Psoas muscle (tissue), 8 donors: ENCODE data around the gene MEDAG. TPM values are rescaled to one million over a fixed set of nuclear protein-coding genes. Genes with fewer than 3 reads are reported as not detected.

Experiments used
- ATAC-seq, 4 donors: fragments of 200-7000 bp; cut with Tn5 transposase; one replicate each; pipeline ENCODE4 v1.9.1; 2020; ENCODE audit warnings: moderate library complexity in 3 of 4, mild to moderate bottlenecking in 2 of 4
- DNase-seq, 2 donors: peaks; one replicate each; pipeline ENCODE4 v3.0.0-alpha.2; 2020
- H3K27ac ChIP-seq: fragments of 200-600 bp; one replicate; pipeline ENCODE4 v1.8.0; 2022
- H3K27me3 ChIP-seq, 3 donors: fragments of 200-600 bp in 1 of 3; one replicate each; pipeline versions ENCODE4 v1.6.1 to v1.8.0; 2013 to 2022; ENCODE audit warnings: low read length in 2 of 3, mild to moderate bottlenecking in 2 of 3, moderate library complexity in 1 of 3; ENCODE audit not compliant: insufficient read depth in 3 of 3
- H3K36me3 ChIP-seq, 2 donors: fragments of 200-600 bp in 1 of 2; one replicate each; pipeline versions ENCODE4 v1.6.1 to v1.8.0; 2013 to 2022; ENCODE audit warnings: low read depth in 1 of 2, mild to moderate bottlenecking in 1 of 2, moderate library complexity in 1 of 2; ENCODE audit not compliant: insufficient read depth in 1 of 2
- H3K4me1 ChIP-seq: fragments of 200-600 bp; one replicate; pipeline ENCODE4 v1.8.0; 2022
- H3K4me3 ChIP-seq: fragments of 200-600 bp; one replicate; pipeline ENCODE4 v1.8.0; 2022; ENCODE audit warnings: mild to moderate bottlenecking
- H3K9me3 ChIP-seq: fragments of 200-600 bp; one replicate; pipeline ENCODE4 v1.8.0; 2022
- WGBS, 3 donors: extraction: QIAGEN DNeasy Blood & Tissue Kit; methylation state at CpG; one replicate each; pipeline versions ENCODE4 v1.1.6 to v1.1.7; 2013; 5-methylcytosine and 5-hydroxymethylcytosine counted together
- intact Hi-C, 2 donors: fragments of 100-400 bp; cut with DNase I; formaldehyde crosslinking; loops; one replicate each; pipeline versions ENCODE4 v1.11.0 to v1.14.2; 2022
- polyA plus RNA-seq, 3 donors: library from polyadenylated mRNA; stranded (reverse); fragments of 200-250 nt; gene quantifications; one replicate each; pipeline ENCODE4 v1.2.3, GENCODE V29; 2013
- total RNA-seq, 4 donors: library from RNA; stranded (reverse); fragmentation: NEBNext Ultra II Directional in 2 of 4; extraction: Animal tissue kit (Norgen Biotek cat#: 25700) in 2 of 4; gene quantifications; one replicate each; pipeline versions ENCODE4 v1.2.1 to v1.2.4, GENCODE V29; 2021 to 2023
- TF ChIP-seq, protein P1 (sequence below): fragments of 200-600 bp; IDR thresholded peaks from one replicate; pipeline ENCODE4 v1.8.0; 2022; ENCODE audit warnings: antibody characterized with exemption
- donor health status: healthy with polysubstance abuse.
- donor health status: DM: no; HTN: no; CAD: no; lungs with moderate emphysema.
- donor health status: Bipolar disorder and iron deficiency.
- donor health status: healthy.
- donor health status: DM: yes; HTN: yes; CAD: no.
- donor health status: DM: no; HTN: no; CAD: no.
- donor health status: DM: no; HTN: no; CAD: no.
- donor health status: DM: yes; HTN: yes; CAD: no.

The MEDAG gene
- total and polyA plus RNA-seq, 7 donors, result 4.6 to 13.7 (median 7.8) TPM

GRCh38 chr13:30863796-30864195 is 42.3 kb upstream of the MEDAG start:
- H3K27ac ChIP-seq, result no peak overlapping the region
- 86 to 91% (median 89%) methylated on average over 7 of the region's 7 CpGs for WGBS, 3 donors

GRCh38 chr13:30864433-30865122 is 41.5 kb upstream of the MEDAG start:
- Histone ChIP-seq H3K9me3 (no peaks in the 10 kb centered on the region), H3K4me3 (no peak overlapping the region), H3K27me3 (no peaks in the 10 kb centered on the region), H3K4me1 (peaks cover 31% of the 10 kb centered on the region), H3K36me3 (no peaks in the 10 kb centered on the region), H3K27ac (peak overlapping the region; percentile 70)
- ATAC-seq (no peak), DNase-seq (no peak)
- WGBS, 3 donors, result 59 to 67% (median 61%) methylated on average over 5 of the region's 5 CpGs
- intact Hi-C loops, result loop anchor here (5.0 to 10.0 kb wide), 3 partner anchors 62 to 732 kb away; no protein-coding TSS in a partner anchor
- TF ChIP-seq, protein P1, sequence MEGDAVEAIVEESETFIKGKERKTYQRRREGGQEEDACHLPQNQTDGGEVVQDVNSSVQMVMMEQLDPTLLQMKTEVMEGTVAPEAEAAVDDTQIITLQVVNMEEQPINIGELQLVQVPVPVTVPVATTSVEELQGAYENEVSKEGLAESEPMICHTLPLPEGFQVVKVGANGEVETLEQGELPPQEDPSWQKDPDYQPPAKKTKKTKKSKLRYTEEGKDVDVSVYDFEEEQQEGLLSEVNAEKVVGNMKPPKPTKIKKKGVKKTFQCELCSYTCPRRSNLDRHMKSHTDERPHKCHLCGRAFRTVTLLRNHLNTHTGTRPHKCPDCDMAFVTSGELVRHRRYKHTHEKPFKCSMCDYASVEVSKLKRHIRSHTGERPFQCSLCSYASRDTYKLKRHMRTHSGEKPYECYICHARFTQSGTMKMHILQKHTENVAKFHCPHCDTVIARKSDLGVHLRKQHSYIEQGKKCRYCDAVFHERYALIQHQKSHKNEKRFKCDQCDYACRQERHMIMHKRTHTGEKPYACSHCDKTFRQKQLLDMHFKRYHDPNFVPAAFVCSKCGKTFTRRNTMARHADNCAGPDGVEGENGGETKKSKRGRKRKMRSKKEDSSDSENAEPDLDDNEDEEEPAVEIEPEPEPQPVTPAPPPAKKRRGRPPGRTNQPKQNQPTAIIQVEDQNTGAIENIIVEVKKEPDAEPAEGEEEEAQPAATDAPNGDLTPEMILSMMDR, result no peak

More at GRCh38 chr13:30863796-30864195, 42.3 kb upstream of the MEDAG start:
- ATAC-seq, result no peak
- TF ChIP-seq, protein P1, result no peak
- no peaks in the 10 kb centered on the region for H3K27me3 ChIP-seq
- intact Hi-C loops, result loop anchor here (5.0 to 10.0 kb wide), 2 partner anchors 61 to 189 kb away; no protein-coding TSS in a partner anchor
- no peak for DNase-seq
- no peaks in the 10 kb centered on the region for H3K36me3 ChIP-seq
- no peaks in the 10 kb centered on the region for H3K9me3 ChIP-seq
- peak overlapping the region; percentile 46 for H3K4me3 ChIP-seq
- H3K4me1 ChIP-seq, result peaks cover 26% of the 10 kb centered on the region

DNA sequence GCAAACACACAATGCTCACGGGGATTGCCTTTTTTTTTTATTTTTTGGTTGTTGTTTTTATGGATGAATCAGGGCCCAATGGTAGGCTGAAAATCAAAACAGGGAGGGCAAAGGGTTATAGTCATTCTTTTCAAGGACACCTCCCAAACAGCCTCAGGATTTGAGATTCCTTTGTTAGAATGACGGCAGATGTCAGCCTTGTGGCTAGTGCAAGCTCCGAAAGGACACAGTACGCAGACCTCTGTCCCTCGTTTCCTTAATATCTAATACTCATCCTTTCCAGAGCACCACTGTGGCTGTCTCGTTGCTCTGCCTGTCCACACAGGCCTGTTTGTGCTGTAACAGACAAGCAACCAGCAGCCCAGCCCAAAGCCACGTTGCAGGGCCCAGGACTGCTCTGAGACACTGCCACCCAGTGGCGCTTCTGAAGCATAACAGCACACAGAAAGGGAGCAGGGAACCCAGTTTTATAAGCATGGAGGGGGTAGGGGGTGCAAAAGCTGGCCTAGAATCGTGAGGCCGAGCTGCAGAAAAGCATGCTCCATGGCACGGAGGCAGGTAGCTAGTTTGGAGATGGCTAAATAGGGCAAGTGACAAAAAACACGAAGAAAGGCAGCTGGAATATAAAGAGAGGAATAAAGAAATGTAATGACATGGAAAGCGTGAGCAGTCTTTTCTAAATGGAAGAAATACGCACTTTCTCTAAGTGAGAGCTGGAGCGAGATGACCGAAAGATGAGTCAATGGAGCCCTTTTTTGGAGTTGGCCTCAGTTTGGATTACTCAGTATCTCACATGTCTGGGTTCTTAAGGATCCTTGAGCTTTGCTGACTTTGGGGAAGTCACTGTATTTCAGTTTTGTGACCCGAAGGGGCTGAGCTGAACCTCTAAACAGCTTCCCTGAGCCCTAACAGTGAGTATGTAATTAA is 40.7 kb upstream of the MEDAG start:
- peaks cover 31% of the 10 kb centered on the region for H3K4me1 ChIP-seq
- intact Hi-C loops, result loop anchor here (2.0 to 10.0 kb wide), 3 partner anchors 189 to 733 kb away; no protein-coding TSS in a partner anchor
- ATAC-seq (peak; percentile 76 to 80 (median 78)), DNase-seq (peak; percentile 79 to 87)
- TF ChIP-seq, protein P1, result peak; percentile 90
- H3K4me3 ChIP-seq, result no peak overlapping the region
- peak overlapping the region; percentile 70 for H3K27ac ChIP-seq
- H3K36me3 ChIP-seq, result no peaks in the 10 kb centered on the region
- no peaks in the 10 kb centered on the region for H3K27me3 ChIP-seq
- 26 to 34% (median 28%) methylated on average over 17 of the region's 17 CpGs for WGBS, 3 donors
- no peaks in the 10 kb centered on the region for H3K9me3 ChIP-seq

DNA sequence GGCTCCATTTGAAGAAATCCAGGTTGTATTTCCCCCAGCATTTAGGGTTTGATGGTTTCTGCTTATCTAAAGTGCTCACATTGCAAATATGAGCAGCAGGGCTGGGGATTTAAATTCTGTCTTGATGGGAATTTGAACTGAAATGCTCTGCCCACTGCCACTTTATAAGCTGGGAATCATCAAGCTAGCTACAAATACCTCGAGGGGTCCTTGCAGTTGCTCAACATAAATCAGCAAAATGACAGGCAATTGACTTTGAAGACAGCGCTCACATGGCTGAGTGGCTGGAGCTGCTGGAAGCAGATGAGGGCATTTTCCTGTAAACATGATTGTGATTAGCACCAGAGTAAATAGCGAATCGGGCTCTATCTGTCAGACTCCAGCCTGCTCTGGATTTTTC is 39.4 kb upstream of the MEDAG start:
- intact Hi-C loops, result loop anchor here (2.0 to 10.0 kb wide), 3 partner anchors 190 to 734 kb away; no protein-coding TSS in a partner anchor

More for the DNA sequence above, 39.4 kb upstream of the MEDAG start:
- Histone ChIP-seq H3K9me3 (no peaks in the 10 kb centered on the region), H3K4me1 (peaks cover 31% of the 10 kb centered on the region), H3K27me3 (no peaks in the 10 kb centered on the region), H3K36me3 (no peaks in the 10 kb centered on the region), H3K4me3 (no peak overlapping the region), H3K27ac (no peak overlapping the region)
- 23 to 32% (median 29%) methylated on average over 4 of the region's 4 CpGs for WGBS, 3 donors
- no peak for DNase-seq
- TF ChIP-seq, protein P1, result no peak
- no peak for ATAC-seq
